ENCODE data around the gene ATG4B.
A peak's percentile ranks its signal among the peaks of the same experiment; 100 is the strongest.

ATG4B gene

GRCh38 chr2:241639385-241639784 is 1.9 kb downstream of the ATG4B start:
- no peak overlapping the region for H3K56ac ChIP-seq (ENCODE audit: low read length)
- no CpG with 5 or more reads among the region's 7 CpGs for WGBS (ENCODE audit: extremely low coverage, insufficient coverage, low lambda C conversion rate)
- no peak overlapping the region for H3K4me2 ChIP-seq (ENCODE audit: low read length)
- H3K23ac ChIP-seq (ENCODE audit: low read length) = no peak overlapping the region
- no peak overlapping the region for H4K5ac ChIP-seq (ENCODE audit: low read length)
- H2AK5ac ChIP-seq (ENCODE audit: low read length) = no peak overlapping the region
- H3K27me3 ChIP-seq (ENCODE audit: insufficient read depth, low read length, poor library complexity) = no peaks in the 10 kb centered on the region
- no peak overlapping the region for H3K4me3 ChIP-seq (ENCODE audit: low read length)
- H2BK5ac ChIP-seq (ENCODE audit: low read length) = no peak overlapping the region
- H3K18ac ChIP-seq (ENCODE audit: low read length) = no peak overlapping the region
- H3K9ac ChIP-seq (ENCODE audit: low read length) = no peak overlapping the region
- no peak overlapping the region for H2BK15ac ChIP-seq (replicated peaks; ENCODE audit: low read depth)
- H3K27ac ChIP-seq (ENCODE audit: low read depth, low read length) = no peak overlapping the region
- peaks cover 24% of the 10 kb centered on the region for H3K79me1 ChIP-seq (ENCODE audit: low read length)
- H3K79me2 ChIP-seq (ENCODE audit: control insufficient read depth, insufficient read depth, low read length) = peaks cover 67% of the 10 kb centered on the region
- H4K8ac ChIP-seq (ENCODE audit: low read depth, low read length) = no peak overlapping the region
- no peaks in the 10 kb centered on the region for H3K36me3 ChIP-seq (ENCODE audit: control insufficient read depth, insufficient read depth, low read length)
- DNase-seq = peak; percentile 27
- H3K4me1 ChIP-seq (ENCODE audit: control insufficient read depth, low read depth, low read length) = no peaks in the 10 kb centered on the region
- no peak overlapping the region for H3K4ac ChIP-seq (ENCODE audit: low read depth, low read length)
- H2BK120ac ChIP-seq (ENCODE audit: low read depth, low read length) = no peak overlapping the region

GRCh38 chr2:241640165-241640795 is 2.8 kb downstream of the ATG4B start:
- H2BK120ac ChIP-seq (ENCODE audit: low read depth, low read length) = no peak overlapping the region
- H3K4me3 ChIP-seq (ENCODE audit: low read length) = no peak overlapping the region
- no peak overlapping the region for H3K4ac ChIP-seq (ENCODE audit: low read depth, low read length)
- no peak overlapping the region for H4K8ac ChIP-seq (ENCODE audit: low read depth, low read length)
- no peak overlapping the region for H3K18ac ChIP-seq (ENCODE audit: low read length)
- no peak overlapping the region for H3K4me2 ChIP-seq (ENCODE audit: low read length)
- no peaks in the 10 kb centered on the region for H3K4me1 ChIP-seq (ENCODE audit: control insufficient read depth, low read depth, low read length)
- H2AK5ac ChIP-seq (ENCODE audit: low read length) = no peak overlapping the region
- H3K27me3 ChIP-seq (ENCODE audit: insufficient read depth, low read length, poor library complexity) = no peaks in the 10 kb centered on the region
- H3K79me2 ChIP-seq (ENCODE audit: control insufficient read depth, insufficient read depth, low read length) = peaks cover 66% of the 10 kb centered on the region
- H2BK15ac ChIP-seq (replicated peaks; ENCODE audit: low read depth) = no peak overlapping the region
- no peaks in the 10 kb centered on the region for H3K36me3 ChIP-seq (ENCODE audit: control insufficient read depth, insufficient read depth, low read length)
- H3K23ac ChIP-seq (ENCODE audit: low read length) = no peak overlapping the region
- WGBS (ENCODE audit: extremely low coverage, insufficient coverage, low lambda C conversion rate) = no CpG with 5 or more reads among the region's 8 CpGs
- no peak overlapping the region for H3K9ac ChIP-seq (ENCODE audit: low read length)
- no peak overlapping the region for H4K5ac ChIP-seq (ENCODE audit: low read length)
- H3K79me1 ChIP-seq (ENCODE audit: low read length) = peaks cover 20% of the 10 kb centered on the region
- no peak overlapping the region for H3K56ac ChIP-seq (ENCODE audit: low read length)
- H2BK5ac ChIP-seq (ENCODE audit: low read length) = no peak overlapping the region
- H3K27ac ChIP-seq (ENCODE audit: low read depth, low read length) = no peak overlapping the region
- no peak for DNase-seq

DNA sequence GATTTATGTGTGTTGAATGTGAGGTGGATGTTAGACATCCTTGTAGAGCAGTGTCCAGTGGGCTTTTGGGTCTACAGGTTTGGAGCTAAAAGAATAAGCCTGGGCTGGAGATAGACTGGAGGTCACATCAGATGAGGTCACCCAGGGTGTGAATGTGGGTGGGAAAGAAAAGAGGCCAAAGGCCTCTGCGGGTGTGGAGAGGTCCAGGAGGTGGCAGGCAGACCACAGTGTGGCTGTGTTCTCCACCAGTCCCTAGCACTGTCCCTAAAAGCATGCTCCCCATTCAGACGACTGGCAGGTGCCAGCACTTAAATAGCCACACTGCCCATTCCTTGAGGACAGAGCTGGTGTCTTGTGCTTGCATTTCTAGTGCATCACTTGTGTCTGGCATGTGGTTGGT is 4.1 kb downstream of the ATG4B start:
- Histone ChIP-seq H3K4me1 (ENCODE audit: control insufficient read depth, low read depth, low read length) (no peaks in the 10 kb centered on the region), H3K27ac (ENCODE audit: low read depth, low read length) (no peak overlapping the region), H3K4me3 (ENCODE audit: low read length) (no peak overlapping the region), H3K79me1 (ENCODE audit: low read length) (peaks cover 29% of the 10 kb centered on the region), H2BK15ac (replicated peaks; ENCODE audit: low read depth) (no peak overlapping the region), H2AK5ac (ENCODE audit: low read length) (no peak overlapping the region), H4K8ac (ENCODE audit: low read depth, low read length) (no peak overlapping the region), H3K56ac (ENCODE audit: low read length) (no peak overlapping the region), H3K23ac (ENCODE audit: low read length) (no peak overlapping the region), H3K79me2 (ENCODE audit: control insufficient read depth, insufficient read depth, low read length) (peaks cover 71% of the 10 kb centered on the region), H3K18ac (ENCODE audit: low read length) (no peak overlapping the region), H3K4me2 (ENCODE audit: low read length) (no peak overlapping the region), H2BK120ac (ENCODE audit: low read depth, low read length) (no peak overlapping the region), H3K36me3 (ENCODE audit: control insufficient read depth, insufficient read depth, low read length) (no peaks in the 10 kb centered on the region), H3K27me3 (ENCODE audit: insufficient read depth, low read length, poor library complexity) (no peaks in the 10 kb centered on the region), H3K9ac (ENCODE audit: low read length) (no peak overlapping the region), H2BK5ac (ENCODE audit: low read length) (no peak overlapping the region), H3K4ac (ENCODE audit: low read depth, low read length) (no peak overlapping the region), H4K5ac (ENCODE audit: low read length) (no peak overlapping the region)
- WGBS (ENCODE audit: extremely low coverage, insufficient coverage, low lambda C conversion rate) = no CpG with 5 or more reads among the region's 2 CpGs
- DNase-seq = no peak

DNA sequence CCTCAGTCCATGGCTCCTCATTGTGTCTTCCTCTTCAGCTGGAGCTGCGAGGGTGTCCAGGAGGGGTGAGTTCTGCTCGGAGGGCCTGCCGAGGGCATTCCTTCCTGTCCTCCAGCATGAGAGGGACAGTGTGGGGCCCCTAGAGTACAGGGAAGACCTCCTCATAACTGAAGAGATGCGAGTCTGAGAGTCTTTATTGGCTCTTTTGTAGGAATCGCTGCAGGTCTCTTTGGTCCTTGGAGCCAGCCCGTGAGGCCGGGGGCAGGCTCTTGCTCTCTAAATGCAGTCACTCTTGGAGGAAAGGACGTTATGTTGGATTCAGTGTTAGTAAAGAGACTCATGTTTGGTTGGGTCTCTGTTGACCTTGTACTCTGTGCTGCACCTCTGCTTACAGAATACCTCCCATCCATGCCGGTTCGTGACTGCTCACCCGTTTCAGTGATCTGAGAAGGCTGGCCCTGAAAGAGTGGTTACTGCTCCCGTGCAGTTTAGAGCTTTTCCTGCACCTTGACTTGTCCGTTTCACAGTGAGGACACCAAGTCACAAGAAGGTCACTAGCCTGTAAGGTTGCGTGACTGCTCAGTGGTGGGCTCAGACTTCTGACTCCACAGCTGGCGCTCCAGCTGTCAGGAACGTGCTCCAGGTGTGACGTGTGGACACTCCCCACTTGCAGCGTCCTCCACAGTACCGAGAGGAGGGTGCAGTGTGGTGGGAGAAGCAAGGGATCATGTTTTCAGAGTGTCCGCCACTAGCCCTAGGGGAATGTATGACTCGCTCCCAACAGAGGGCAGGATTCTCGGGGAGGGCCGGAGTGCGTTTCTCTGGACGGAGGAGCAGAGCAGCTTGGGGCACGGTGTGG is 7.8 kb downstream of the ATG4B start:
- no peak overlapping the region for H4K5ac ChIP-seq (ENCODE audit: low read length)
- H3K4me2 ChIP-seq (ENCODE audit: low read length) = no peak overlapping the region
- H3K27ac ChIP-seq (ENCODE audit: low read depth, low read length) = no peak overlapping the region
- H3K4me3 ChIP-seq (ENCODE audit: low read length) = no peak overlapping the region
- H3K79me2 ChIP-seq (ENCODE audit: control insufficient read depth, insufficient read depth, low read length) = peaks cover 67% of the 10 kb centered on the region
- no peak overlapping the region for H3K4ac ChIP-seq (ENCODE audit: low read depth, low read length)
- no peak overlapping the region for H4K8ac ChIP-seq (ENCODE audit: low read depth, low read length)
- no CpG with 5 or more reads among the region's 26 CpGs for WGBS (ENCODE audit: extremely low coverage, insufficient coverage, low lambda C conversion rate)
- H3K23ac ChIP-seq (ENCODE audit: low read length) = no peak overlapping the region
- peak; percentile 17 for DNase-seq
- no peak overlapping the region for H3K9ac ChIP-seq (ENCODE audit: low read length)
- H3K36me3 ChIP-seq (ENCODE audit: control insufficient read depth, insufficient read depth, low read length) = no peaks in the 10 kb centered on the region
- H2AK5ac ChIP-seq (ENCODE audit: low read length) = no peak overlapping the region
- H3K27me3 ChIP-seq (ENCODE audit: insufficient read depth, low read length, poor library complexity) = no peaks in the 10 kb centered on the region
- no peak overlapping the region for H2BK120ac ChIP-seq (ENCODE audit: low read depth, low read length)
- H3K56ac ChIP-seq (ENCODE audit: low read length) = no peak overlapping the region
- H3K79me1 ChIP-seq (ENCODE audit: low read length) = peaks cover 27% of the 10 kb centered on the region
- no peaks in the 10 kb centered on the region for H3K4me1 ChIP-seq (ENCODE audit: control insufficient read depth, low read depth, low read length)
- no peak overlapping the region for H3K18ac ChIP-seq (ENCODE audit: low read length)
- no peak overlapping the region for H2BK5ac ChIP-seq (ENCODE audit: low read length)
- no peak overlapping the region for H2BK15ac ChIP-seq (replicated peaks; ENCODE audit: low read depth)

- H2AK5ac ChIP-seq (ENCODE audit: low read length) = no peak overlapping the region
- no peak overlapping the region for H4K8ac ChIP-seq (ENCODE audit: low read depth, low read length)
- no peak overlapping the region for H3K27ac ChIP-seq (ENCODE audit: low read depth, low read length)
- no peak overlapping the region for H4K5ac ChIP-seq (ENCODE audit: low read length)
- no peak overlapping the region for H3K23ac ChIP-seq (ENCODE audit: low read length)
- no peak overlapping the region for H3K4me3 ChIP-seq (ENCODE audit: low read length)
- H2BK120ac ChIP-seq (ENCODE audit: low read depth, low read length) = no peak overlapping the region
- no peak overlapping the region for H3K56ac ChIP-seq (ENCODE audit: low read length)
- H3K27me3 ChIP-seq (ENCODE audit: insufficient read depth, low read length, poor library complexity) = no peaks in the 10 kb centered on the region
- no peaks in the 10 kb centered on the region for H3K36me3 ChIP-seq (ENCODE audit: control insufficient read depth, insufficient read depth, low read length)
- peaks cover 31% of the 10 kb centered on the region for H3K79me1 ChIP-seq (ENCODE audit: low read length)
- no peak overlapping the region for H3K4ac ChIP-seq (ENCODE audit: low read depth, low read length)
- H3K4me2 ChIP-seq (ENCODE audit: low read length) = no peak overlapping the region
- no peak for DNase-seq
- peaks cover 66% of the 10 kb centered on the region for H3K79me2 ChIP-seq (ENCODE audit: control insufficient read depth, insufficient read depth, low read length)
- no peak overlapping the region for H3K18ac ChIP-seq (ENCODE audit: low read length)
- H2BK15ac ChIP-seq (replicated peaks; ENCODE audit: low read depth) = no peak overlapping the region
- WGBS (ENCODE audit: extremely low coverage, insufficient coverage, low lambda C conversion rate) = no CpG with 5 or more reads among the region's 14 CpGs
- no peaks in the 10 kb centered on the region for H3K4me1 ChIP-seq (ENCODE audit: control insufficient read depth, low read depth, low read length)
- no peak overlapping the region for H3K9ac ChIP-seq (ENCODE audit: low read length)
- H2BK5ac ChIP-seq (ENCODE audit: low read length) = no peak overlapping the region
These were observed 8.6 kb downstream of the ATG4B start for GRCh38 chr2:241645915-241646645.

All from mesendoderm (in vitro differentiated cells).